SHP77 treated with DMSO at 0.1 percent for 48 hours (cell line): ENCODE results near the gene MAP2K2.

Experiments
- DNase-seq: peaks from one replicate; lab custom pipeline; 2025; lab: John Stamatoyannopoulos, UW

Gene MAP2K2

DNA sequence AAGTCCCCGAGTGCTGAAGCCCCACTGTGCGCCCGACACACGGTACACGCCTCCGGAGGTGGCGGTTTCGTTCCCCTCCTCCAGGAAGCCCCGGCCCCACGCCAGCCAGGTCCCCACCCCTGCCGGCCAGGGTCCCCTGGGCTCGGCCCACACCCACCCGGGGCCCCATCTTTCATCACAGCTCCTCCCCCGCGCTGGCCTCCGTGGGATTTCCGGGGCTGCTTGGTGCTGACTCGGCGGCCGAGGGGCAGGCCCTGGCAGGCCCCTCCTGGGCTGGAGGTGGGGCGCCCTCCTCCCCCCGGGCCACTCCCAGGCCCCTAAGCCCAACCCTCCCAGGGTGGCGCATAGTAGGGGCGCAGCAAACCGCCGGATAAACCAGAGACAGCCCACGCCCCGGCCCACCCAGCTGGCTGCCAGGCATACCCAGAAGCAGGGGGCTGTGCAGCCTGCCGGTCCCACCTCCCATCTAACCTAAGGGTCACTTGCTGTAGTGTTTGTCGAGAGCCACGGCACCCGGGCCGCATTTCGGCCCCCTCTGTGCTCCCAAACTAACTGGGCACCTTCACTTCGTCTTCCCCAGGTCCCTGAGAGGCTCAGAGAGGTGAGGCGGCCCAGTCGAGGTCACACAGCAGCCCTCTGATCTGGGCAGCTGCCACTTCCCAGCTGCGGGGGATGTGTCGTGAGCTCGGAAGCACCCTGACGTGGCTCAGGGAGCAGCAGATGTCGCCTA is 63.9 kb downstream of the MAP2K2 start:
- no peak for DNase-seq

DNA sequence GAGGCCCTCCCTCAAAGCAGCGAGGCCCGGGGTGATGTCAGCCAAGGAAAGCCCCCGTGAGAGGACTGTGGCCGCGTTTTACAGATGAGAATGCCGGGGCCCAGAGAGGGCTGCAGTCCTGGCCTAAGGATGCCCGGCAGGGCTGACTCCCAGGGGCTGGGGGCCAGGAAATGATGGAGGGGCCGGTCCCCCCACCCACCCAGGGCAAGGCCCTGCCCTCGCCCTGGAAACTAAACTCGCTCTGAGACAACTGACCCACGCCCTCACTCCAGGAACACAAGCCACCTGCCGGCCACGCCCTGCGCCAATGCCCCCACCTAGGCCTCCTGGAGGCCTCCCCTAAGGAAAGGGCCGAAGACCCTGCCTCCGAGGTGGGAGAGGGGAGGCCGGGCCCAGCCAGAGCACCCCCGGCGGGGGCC is 64.5 kb downstream of the MAP2K2 start:
- DNase-seq: no peak

DNA sequence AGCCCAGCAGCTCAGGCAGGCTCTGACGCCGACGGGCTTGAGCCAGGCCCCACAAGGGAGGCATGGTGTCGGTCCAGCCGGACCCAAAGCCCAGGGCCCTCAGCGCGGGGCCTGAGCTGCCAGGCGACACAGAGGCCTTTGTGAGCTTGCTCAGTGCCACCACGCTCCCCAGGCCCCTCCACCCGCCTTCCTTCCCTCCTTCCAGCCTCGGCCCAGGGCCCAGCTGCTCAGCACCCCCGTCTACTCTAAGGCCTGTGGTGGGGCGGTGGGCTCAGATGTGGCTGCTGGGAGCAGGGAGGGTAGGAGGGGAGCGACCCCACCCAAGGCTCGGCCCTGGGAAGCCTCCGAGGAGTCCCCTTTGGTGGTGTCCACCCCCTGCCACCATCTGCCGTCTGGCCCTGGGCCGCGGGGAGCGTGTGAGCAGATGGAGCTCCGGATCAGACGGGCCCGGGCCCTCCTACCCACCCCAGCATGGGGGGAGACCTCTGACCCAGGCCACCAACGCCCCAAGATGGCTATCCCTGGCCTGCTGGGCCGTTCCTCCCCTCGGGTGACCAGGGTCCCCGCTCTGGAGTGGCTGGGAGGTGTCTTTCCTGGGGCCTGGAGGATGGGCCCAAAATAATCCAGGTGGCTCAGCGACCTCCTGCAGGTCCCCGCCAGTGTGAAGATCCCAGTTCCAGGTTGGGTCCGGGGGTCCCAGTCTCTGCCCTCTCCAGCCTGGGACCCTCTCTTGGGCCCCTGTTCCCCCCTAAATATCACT is 65.0 kb downstream of the MAP2K2 start:
- DNase-seq: no peak

DNA sequence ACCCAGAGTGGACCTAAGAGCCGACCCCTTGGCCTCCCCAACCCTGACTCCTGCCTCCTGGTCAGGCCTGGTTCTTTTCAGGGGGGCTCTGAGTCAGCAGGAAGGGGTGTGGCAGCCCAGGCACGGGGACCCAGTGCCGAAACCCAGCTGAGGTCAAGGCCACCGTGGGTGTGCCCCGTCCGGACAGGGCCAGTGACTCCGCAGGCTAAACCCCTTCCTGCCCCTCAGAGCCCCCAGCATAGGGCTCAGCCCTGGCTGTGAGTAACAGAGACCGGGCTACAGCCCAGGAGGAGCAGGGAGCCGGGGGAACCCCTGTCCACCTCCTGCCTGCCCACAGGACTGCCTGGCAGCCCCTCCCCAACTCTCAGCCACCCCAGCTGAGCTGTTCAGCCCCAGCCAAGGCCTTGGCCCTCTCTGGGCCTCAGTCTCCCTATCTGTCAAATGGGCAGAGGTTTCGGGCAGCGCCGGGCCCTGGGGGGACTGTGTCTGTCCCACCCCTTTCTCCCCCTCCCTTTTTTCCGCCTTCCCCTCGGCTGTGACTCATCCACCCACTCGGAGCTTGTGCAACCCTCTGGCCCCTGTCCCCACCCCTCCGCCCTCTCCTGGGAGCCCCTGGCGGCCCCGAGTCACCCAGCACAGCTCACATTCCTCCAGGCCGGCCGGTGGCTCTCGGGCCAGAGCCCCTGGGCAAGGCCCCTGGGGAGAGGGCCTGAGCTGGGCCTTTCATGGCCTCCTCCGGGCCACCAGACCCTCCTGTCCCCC is 65.8 kb downstream of the MAP2K2 start:
- DNase-seq: no peak

DNA sequence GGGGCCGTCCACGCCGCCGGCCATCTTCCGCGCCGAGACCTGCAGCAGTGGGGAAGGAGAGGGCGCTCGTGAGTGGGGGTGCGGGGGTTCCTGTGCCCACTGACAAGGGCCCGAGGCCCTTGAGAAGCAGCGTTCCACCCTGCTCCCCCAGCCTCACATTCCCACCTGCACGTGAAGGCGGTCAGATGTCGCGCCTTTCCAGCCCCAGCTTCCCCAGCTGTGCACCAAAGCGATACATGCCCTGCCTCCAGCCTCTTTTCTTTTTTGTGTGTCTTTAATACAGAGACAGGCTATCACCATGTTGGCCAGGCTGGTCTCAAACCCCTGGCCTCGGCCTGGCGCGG is 68.7 kb downstream of the MAP2K2 start:
- no peak for DNase-seq

- no peak for DNase-seq
Observed at GRCh38 chr19:4054441-4055208, 69.3 kb downstream of the MAP2K2 start.

DNA sequence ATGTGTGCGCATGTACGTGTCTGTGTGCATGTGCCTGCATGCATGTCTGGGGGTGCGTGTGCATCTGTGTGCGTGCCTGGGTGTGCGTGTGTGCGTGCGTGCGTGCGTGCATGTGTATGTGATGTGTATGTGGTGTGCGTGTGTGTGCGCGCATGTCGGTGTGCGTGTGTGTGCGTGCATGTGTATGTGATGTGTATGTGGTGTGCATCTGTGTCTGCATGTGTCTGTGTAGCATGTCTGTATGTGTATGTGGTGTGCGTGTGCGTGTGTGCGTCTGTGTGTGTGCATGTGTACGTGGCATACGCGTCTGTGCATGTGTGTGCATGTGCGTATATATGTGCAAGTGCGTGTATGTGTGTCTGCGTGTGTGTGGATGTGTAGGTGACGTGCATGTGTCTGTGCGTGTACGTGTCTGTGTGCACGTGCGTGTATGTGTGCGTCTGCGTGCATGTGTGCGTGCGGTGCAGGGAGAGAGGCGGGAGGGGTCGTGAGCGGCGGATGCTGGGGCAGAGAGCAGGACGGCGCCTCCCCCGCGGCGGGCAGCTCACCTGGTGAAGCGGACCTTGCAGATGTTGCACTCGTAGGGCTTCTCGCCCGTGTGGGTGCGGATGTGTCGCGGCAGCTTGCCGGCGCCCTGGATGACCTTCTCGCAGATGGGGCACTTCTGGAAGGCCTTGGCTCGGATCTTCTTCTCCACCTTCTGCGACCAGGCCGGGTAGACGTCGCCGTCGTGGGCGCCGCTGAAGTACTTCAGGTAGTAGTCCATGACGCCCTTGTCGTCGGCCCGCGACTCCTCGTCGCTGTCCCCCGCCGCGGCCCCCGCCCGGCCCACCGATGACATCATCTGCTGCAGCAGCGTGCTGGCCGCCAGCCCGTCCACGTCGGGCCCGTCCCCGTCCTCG is 70.2 kb downstream of the MAP2K2 start:
- DNase-seq: no peak

DNA sequence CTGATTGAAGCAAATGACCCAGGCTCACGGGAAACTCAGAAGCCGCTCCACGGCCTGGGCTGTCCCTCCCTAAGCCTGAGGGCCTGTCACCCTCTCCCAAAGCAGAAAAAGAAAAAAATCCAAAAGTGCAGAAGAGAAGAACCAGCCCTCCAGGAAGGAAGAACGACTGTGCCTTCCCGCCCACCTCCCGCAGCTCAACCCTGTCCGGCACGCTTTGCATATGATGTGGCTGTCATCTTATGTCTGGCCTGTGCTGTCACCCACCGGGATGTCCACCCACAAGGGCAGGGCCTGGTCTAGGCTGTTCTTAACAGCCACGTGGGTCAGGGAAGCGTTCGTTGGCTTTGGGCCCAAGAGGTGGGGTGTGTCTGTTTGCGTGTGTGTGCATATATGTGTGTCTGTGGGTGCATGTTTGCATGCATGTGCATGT is 70.9 kb downstream of the MAP2K2 start:
- DNase-seq: no peak

GRCh38 chr19:4052114-4052992 is 71.6 kb downstream of the MAP2K2 start:
- DNase-seq: no peak

- no peak for DNase-seq
Observed at GRCh38 chr19:4051175-4052101, 72.5 kb downstream of the MAP2K2 start.

DNA sequence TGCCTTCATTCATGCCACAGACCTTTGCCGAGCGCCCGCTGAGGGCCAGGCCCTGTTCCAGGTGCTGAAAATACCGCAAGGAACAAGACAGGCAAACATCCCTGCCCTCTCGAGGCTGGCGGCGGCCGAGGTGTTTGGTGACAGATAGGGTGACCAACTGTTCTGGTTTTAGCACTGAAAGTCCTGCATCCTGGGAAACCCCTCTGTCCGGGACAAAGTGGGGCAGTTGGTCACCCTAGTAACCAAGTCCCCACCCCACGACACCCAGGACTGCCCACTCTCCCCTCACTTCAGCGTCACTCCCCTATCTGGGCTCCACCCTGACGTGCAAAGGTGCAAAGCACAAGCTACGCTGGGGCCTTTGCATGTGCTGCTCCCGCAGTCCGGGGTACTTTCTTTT is 74.5 kb downstream of the MAP2K2 start:
- no peak for DNase-seq

GRCh38 chr19:4046946-4047683 is 76.8 kb downstream of the MAP2K2 start:
- DNase-seq: no peak

DNA sequence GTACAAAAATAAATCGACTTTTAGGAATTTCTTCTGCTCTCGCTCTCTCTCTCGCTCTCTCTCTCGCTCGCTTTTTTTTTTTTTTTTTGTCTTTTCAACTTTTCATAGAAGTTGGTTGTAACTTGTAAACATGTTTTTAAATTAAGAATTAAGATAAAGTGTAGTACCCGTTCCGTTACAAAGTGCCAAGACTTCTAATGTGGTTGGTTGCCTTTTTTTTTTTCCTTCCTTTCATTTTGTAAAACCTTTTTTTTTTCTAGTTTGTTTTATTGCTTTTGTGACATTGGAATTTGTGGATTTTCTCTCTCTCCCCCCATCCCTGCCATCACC is 77.6 kb downstream of the MAP2K2 start:
- no peak for DNase-seq

DNA sequence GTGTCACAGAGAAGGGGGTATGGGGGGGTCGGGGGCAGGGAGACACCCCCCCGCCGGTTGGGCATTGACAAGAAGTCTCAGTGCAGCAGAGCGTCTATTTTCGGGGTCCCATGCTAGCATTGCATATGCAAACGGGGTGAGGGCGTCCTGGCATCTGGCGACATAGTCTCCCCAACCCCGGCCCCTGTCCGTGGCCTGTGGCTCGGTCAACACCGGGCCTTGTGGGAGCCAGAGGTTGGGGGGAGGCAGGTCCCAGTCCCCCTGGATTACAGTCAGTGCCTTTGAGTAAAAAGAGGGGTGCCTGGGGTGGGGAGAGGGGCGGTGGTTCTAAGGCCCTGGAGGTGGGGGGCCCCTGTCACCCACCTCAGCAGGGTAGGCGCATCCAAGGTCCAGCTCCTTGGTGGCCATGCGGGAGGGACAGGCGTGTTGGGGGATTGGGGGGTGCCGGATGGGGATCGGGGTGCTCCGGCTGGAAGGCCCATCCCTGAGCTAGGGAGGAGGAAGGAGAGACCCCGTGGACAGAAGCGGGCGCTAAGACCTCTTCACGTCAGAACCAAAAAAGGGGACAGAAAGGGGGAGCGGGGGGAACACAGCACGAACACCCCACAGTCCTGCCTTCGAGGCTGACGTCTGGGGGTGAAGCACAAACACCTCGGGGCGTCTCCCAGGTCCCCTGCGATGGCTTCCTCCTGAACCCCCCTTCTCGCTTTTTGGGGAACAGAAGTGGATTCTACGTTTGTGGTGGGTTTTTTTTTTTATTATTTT is 78.1 kb downstream of the MAP2K2 start:
- DNase-seq: no peak

- DNase-seq: no peak
Observed at GRCh38 chr19:4044990-4045465, 78.9 kb downstream of the MAP2K2 start.

- DNase-seq: no peak
Observed at GRCh38 chr19:4043966-4044715, 79.8 kb downstream of the MAP2K2 start.

DNA sequence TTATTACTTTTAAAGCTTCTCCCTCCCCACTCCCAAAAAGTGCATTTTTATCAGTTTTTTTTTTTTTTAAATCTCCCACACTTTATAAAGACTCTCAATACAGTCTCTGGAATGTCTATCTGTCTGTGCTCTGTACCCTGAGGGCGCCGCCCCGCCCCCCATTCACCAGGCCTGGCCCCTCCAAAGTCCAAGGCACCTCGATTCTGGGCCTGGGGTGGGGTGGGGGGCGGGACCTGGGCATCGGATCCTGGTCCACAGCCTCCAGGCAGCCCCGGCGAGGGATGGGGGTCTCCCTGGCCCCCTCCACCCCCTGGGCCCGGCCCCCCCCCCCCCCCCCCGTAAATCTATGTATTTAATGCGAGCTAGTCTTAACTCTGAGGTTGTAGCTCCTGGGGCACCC is 80.5 kb downstream of the MAP2K2 start:
- no peak for DNase-seq
